ENCODE results near the gene CCL28. TPM values are rescaled to one million over a fixed set of nuclear protein-coding genes. Genes with fewer than 3 reads are reported as not detected.

The CCL28 gene
- total RNA-seq, 4 donors from 2014 or later: 11.6 to 24.1 (median 14.6) TPM

DNA sequence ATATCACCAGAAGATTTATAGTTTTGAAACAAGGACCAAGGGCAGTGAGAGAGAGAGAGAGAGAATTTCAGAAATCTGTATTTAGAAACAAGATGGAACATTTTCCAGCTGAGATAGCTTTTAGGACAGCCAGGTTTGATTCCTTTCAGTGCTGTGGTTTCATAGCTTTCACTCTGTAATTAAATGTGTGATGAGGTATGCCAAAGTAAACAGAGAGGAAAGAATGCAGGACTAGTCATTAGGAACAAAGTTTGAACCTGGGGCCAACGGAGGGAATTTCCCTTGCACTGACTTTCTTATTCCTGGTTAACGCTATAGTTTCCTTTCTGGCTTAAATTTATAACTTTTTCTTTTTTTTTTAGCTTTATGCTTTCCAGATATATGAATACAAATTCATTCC lies 10.0 kb upstream of the CCL28 start:
- no peak overlapping the region for H3K4me3 ChIP-seq (ENCODE audit: low read depth, poor library complexity, severe bottlenecking)
- intact Hi-C loops (cut with DNase I; ENCODE audit: low total_unique reads): no loop called here
- no peak for TF ChIP-seq POLR2A (IDR thresholded peaks at IDR 0.05)
- TF ChIP-seq, protein P1, sequence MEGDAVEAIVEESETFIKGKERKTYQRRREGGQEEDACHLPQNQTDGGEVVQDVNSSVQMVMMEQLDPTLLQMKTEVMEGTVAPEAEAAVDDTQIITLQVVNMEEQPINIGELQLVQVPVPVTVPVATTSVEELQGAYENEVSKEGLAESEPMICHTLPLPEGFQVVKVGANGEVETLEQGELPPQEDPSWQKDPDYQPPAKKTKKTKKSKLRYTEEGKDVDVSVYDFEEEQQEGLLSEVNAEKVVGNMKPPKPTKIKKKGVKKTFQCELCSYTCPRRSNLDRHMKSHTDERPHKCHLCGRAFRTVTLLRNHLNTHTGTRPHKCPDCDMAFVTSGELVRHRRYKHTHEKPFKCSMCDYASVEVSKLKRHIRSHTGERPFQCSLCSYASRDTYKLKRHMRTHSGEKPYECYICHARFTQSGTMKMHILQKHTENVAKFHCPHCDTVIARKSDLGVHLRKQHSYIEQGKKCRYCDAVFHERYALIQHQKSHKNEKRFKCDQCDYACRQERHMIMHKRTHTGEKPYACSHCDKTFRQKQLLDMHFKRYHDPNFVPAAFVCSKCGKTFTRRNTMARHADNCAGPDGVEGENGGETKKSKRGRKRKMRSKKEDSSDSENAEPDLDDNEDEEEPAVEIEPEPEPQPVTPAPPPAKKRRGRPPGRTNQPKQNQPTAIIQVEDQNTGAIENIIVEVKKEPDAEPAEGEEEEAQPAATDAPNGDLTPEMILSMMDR (IDR thresholded peaks at IDR 0.05): no peak
- WGBS, 2 donors: 18 to 20% methylated on average over 2 of the region's 2 CpGs
- no peak for DNase-seq (ENCODE audit: low spot score in 2 of 2)

DNA sequence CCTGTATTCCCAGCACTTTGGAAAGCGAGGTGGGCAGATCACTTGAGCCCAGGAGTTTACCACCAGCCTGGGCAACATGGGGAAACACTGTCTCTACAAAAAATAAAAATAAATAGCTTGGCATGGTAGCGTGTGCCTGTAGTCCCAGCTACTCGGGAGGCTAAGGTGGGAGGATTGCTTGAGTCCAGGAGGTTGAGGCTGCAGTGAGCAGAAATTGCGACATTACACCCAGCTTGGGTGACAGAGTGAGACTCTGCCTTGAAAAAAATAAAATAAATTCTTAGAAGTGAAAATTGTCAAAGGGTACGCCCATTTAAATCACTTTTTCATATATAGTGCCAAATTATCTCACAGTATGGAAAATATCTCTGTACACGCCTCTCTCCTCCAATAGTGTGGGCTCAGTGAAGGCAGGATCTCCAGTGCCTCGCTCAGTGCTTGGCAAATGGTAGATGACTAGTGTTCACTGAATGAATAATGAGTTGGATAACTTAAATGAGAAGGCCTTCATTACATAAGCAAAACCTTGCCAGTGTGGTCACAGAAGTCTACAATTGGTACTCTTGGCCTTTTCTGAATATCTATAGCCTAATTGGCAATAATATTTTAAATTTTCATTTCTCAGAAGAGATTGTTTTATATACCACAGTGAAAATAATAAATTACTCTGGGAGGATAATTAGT lies 9.4 kb upstream of the CCL28 start:
- DNase-seq (ENCODE audit: low spot score in 2 of 2): no peak
- intact Hi-C loops (cut with DNase I; ENCODE audit: low total_unique reads): no loop called here
- 71 to 72% methylated on average over 7 of the region's 7 CpGs for WGBS, 2 donors
- H3K4me3 ChIP-seq (ENCODE audit: low read depth, poor library complexity, severe bottlenecking): no peak overlapping the region
- no peak for TF ChIP-seq POLR2A (IDR thresholded peaks at IDR 0.05)
- TF ChIP-seq, protein P1 (IDR thresholded peaks at IDR 0.05): no peak

DNA sequence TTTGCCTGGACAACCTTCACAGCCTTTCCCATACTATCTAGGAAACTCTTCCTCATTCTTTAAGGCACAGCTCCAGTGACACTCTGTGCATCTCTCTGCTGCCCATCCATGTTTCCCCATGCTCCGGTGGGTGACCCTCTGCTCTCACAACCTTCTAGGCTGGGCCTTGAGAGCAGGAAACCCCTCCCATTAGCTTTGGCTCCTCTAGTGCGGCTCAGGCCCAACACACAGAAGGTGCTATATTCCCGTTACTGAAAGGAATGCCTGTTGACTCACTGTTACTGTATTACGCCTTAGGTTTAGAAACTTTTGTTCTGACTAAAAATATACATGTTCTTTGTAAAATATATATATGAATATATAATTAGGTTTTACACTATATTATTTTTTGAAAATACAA lies 8.1 kb upstream of the CCL28 start:
- WGBS, 2 donors: 81 to 86% methylated on average over 4 of the region's 4 CpGs

DNA sequence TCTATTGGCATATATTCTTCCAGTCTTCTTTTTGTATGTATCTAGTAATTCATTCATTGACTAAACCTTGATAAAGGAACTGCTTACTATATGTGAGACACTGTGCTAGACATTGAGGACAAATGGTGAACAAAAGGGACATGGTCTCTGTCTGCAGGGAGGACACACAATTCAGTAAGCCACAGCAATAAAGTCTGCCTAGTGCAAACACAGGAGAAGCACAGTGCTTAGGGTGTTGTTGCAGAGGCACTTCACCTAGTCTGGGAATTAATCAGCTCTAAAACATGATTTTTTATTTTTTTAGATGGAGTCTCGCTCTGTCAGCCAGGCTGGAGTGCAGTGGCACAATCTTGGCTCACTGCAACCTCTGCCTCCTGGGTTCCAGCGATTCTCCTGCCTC lies 6.4 kb upstream of the CCL28 start:
- WGBS, 2 donors: 89 to 92% methylated on average over 2 of the region's 2 CpGs

More for the DNA sequence above, 8.1 kb upstream of the CCL28 start:
- no peak for TF ChIP-seq POLR2A (IDR thresholded peaks at IDR 0.05)
- TF ChIP-seq, protein P1 (IDR thresholded peaks at IDR 0.05): no peak
- DNase-seq (ENCODE audit: low spot score in 2 of 2): no peak
- intact Hi-C loops (cut with DNase I; ENCODE audit: low total_unique reads): no loop called here
- H3K4me3 ChIP-seq (ENCODE audit: low read depth, poor library complexity, severe bottlenecking): no peak overlapping the region

DNA sequence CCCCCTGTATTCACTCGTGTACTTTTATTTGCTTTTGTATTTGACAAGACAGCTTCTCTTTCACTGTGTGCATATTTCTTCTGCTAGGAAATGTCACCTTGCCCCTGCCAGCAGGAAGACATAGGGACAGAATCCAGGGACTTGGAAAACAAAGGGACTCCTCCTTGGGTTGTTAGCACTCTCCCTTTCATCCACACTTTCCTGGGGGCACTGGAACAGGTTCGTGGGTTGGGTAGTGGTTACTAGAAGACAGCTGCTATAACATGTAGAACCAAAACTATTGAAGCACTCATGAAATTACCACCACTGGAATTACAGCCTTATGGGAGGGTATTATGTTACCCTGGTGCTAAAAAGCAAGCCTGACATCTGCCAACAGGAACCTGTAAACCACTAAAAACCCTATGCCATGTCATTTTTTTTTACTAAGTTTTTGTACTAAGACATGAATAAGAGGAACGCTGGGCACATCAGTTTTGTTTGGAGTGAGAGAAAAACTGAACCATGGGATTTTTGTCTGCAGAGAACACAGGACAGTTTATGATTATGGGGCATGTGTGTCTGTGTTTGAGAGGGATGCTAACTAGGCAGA lies 4.7 kb upstream of the CCL28 start:
- no peak for DNase-seq (ENCODE audit: low spot score in 2 of 2)
- TF ChIP-seq, protein P1 (IDR thresholded peaks at IDR 0.05): no peak
- TF ChIP-seq POLR2A (IDR thresholded peaks at IDR 0.05): no peak
- WGBS, 2 donors: 59 to 61% methylated on average over 3 of the region's 3 CpGs
- H3K4me3 ChIP-seq (ENCODE audit: low read depth, poor library complexity, severe bottlenecking): no peak overlapping the region
- intact Hi-C loops (cut with DNase I; ENCODE audit: low total_unique reads): no loop called here

More for the DNA sequence above, 6.4 kb upstream of the CCL28 start:
- intact Hi-C loops (cut with DNase I; ENCODE audit: low total_unique reads): no loop called here
- no peak overlapping the region for H3K4me3 ChIP-seq (ENCODE audit: low read depth, poor library complexity, severe bottlenecking)
- no peak for TF ChIP-seq POLR2A (IDR thresholded peaks at IDR 0.05)
- TF ChIP-seq, protein P1 (IDR thresholded peaks at IDR 0.05): no peak
- no peak for DNase-seq (ENCODE audit: low spot score in 2 of 2)

Data from lower leg skin (tissue), 4 donors.